Endothelial cell of umbilical vein (primary cell): Measurements from ENCODE around the gene NFIC. TPM values are rescaled to one million over a fixed set of nuclear protein-coding genes. Genes with fewer than 3 reads are reported as not detected.

ENCODE experiments used
- BruUV-seq: library from RNA; stranded (reverse); fragments of 400-500 nt; replicated peaks from 2 replicates; lab custom pipeline; 2021; lab: Mats Ljungman, UMichigan
- CTCF ChIA-PET: fragments of 300-600, 350-600 bp; sonication (Branson Sonifier 250); formaldehyde crosslinking; loops from one replicate; lab custom pipeline; 2021; ENCODE audit warnings: antibody characterized with exemption, inconsistent platforms; lab: Charles Lee
- POLR2A ChIA-PET: fragments of 300-600, 350-600 bp; sonication (Branson Sonifier 250); formaldehyde crosslinking; loops from one replicate; lab custom pipeline; 2021; ENCODE audit warnings: antibody characterized with exemption, inconsistent platforms; lab: Charles Lee
- DNase-seq: peaks from one replicate; pipeline ENCODE4 v3.0.0-alpha.2; 2011; ENCODE audit warnings: low read depth, low spot score
- FAIRE-seq: peaks from 2 replicates; lab custom pipeline; 2011; peaks lifted over from hg19 to GRCh38; lab: Jason Lieb, UNC
- H2AFZ ChIP-seq: 2 replicates; pipeline ENCODE4 v1.6.0; 2012; ENCODE audit warnings: low read depth, low read length, control low read depth, inconsistent platforms
- H3K27ac ChIP-seq: 2 replicates; pipeline ENCODE4 v1.5.1; 2011; ENCODE audit warnings: low read depth, mild to moderate bottlenecking, control low read depth, low read length, moderate library complexity; ENCODE audit not compliant: insufficient read depth
- H3K27me3 ChIP-seq, 2 experiments: 2 replicates each; pipeline versions ENCODE4 v1.6.0 to v1.6.1; 2011; ENCODE audit warnings: low read length in 2 of 2, mixed read lengths in 1 of 2; ENCODE audit not compliant: control insufficient read depth in 2 of 2, insufficient read depth in 2 of 2
- H3K36me3 ChIP-seq, 2 experiments: 2 replicates in 1 of 2; 3 replicates in 1 of 2; pipeline ENCODE4 v1.5.1; 2011; ENCODE audit warnings: low read length in 2 of 2, mild to moderate bottlenecking in 1 of 2, moderate library complexity in 1 of 2; ENCODE audit not compliant: control insufficient read depth in 2 of 2, insufficient read depth in 2 of 2; ENCODE audit errors: extremely low read depth in 1 of 2
- H3K4me1 ChIP-seq: 3 replicates; pipeline ENCODE4 v1.5.1; 2011; ENCODE audit warnings: mild to moderate bottlenecking, low read length; ENCODE audit not compliant: control insufficient read depth, insufficient read depth; ENCODE audit errors: extremely low read depth
- H3K4me2 ChIP-seq: 2 replicates; pipeline ENCODE4 v1.6.1; 2011; ENCODE audit warnings: low read length, control low read depth, mixed read lengths; ENCODE audit not compliant: insufficient read depth
- H3K4me3 ChIP-seq, 3 experiments: fragments of 200-600 bp in 1 of 3; sonication (generic), shearing (Covaris generic) in 1 of 3; replicated peaks in 1 of 3; 2 replicates each; pipeline ENCODE4 v1.5.1; 2011 to 2016; ENCODE audit warnings: control low read depth in 3 of 3, low read length in 3 of 3, mild to moderate bottlenecking in 2 of 3, inconsistent platforms in 1 of 3, low read depth in 1 of 3, moderate library complexity in 1 of 3; ENCODE audit not compliant: insufficient read depth in 1 of 3
- H3K79me2 ChIP-seq: 2 replicates; pipeline ENCODE4 v1.6.0; 2012; ENCODE audit warnings: low read length, inconsistent platforms; ENCODE audit not compliant: control insufficient read depth, insufficient read depth
- H3K9ac ChIP-seq: replicated peaks from 2 replicates; pipeline ENCODE3; 2011; ENCODE audit warnings: low read length, control low read depth; ENCODE audit not compliant: insufficient read depth; ENCODE audit errors: extremely low read depth
- H3K9me1 ChIP-seq: replicated peaks from 3 replicates; pipeline ENCODE4 v1.6.0; 2011; ENCODE audit warnings: mild to moderate bottlenecking, low read length; ENCODE audit not compliant: control insufficient read depth, insufficient read depth; ENCODE audit errors: extremely low read depth
- H3K9me3 ChIP-seq: replicated peaks from 2 replicates; pipeline ENCODE4 v1.5.1; 2012; ENCODE audit warnings: low read length, inconsistent platforms; ENCODE audit not compliant: control insufficient read depth, insufficient read depth
- H4K20me1 ChIP-seq: replicated peaks from 2 replicates; pipeline ENCODE3; 2011; ENCODE audit warnings: mild to moderate bottlenecking, low read length; ENCODE audit not compliant: control insufficient read depth, insufficient read depth; ENCODE audit errors: extremely low read depth
- CTCF ChIP-seq, 2 donors: IDR thresholded peaks; 1 replicate in 1 of 2; 2 replicates in 1 of 2; pipeline ENCODE4 v1.5.1; 2011; ENCODE audit warnings: low read length in 2 of 2, mild to moderate bottlenecking in 2 of 2, moderate library complexity in 2 of 2, control low read depth in 1 of 2, inconsistent platforms in 1 of 2, low read depth in 1 of 2; ENCODE audit not compliant: insufficient read depth in 1 of 2; ENCODE audit errors: extremely low read depth in 1 of 2
- EZH2 ChIP-seq: IDR thresholded peaks from 2 replicates; pipeline ENCODE4 v1.6.1; 2012; ENCODE audit warnings: borderline replicate concordance, low read depth, mild to moderate bottlenecking, moderate library complexity, low read length, inconsistent platforms; ENCODE audit not compliant: severe bottlenecking
- FOS ChIP-seq: IDR thresholded peaks from 2 replicates; pipeline ENCODE4 v1.6.1; 2011; ENCODE audit warnings: mild to moderate bottlenecking, low read length, moderate library complexity, borderline replicate concordance; ENCODE audit not compliant: insufficient read depth
- GATA2 ChIP-seq: IDR thresholded peaks from 2 replicates; pipeline ENCODE4 v1.7.0; 2011; ENCODE audit warnings: low read depth, mild to moderate bottlenecking, moderate library complexity, mixed read lengths, low read length; ENCODE audit not compliant: insufficient read length, insufficient read depth
- JUN ChIP-seq: IDR thresholded peaks from 2 replicates; pipeline ENCODE4 v1.6.1; 2011; ENCODE audit warnings: borderline replicate concordance, low read depth; ENCODE audit not compliant: insufficient read length, insufficient read depth
- MAX ChIP-seq: IDR thresholded peaks from 2 replicates; pipeline ENCODE4 v1.6.1; 2011; ENCODE audit not compliant: insufficient read depth, insufficient read length
- MYC ChIP-seq: IDR thresholded peaks from one replicate; pipeline ENCODE4 v1.6.1; 2011; ENCODE audit warnings: mild to moderate bottlenecking, low read depth, low read length
- POLR2A ChIP-seq: IDR thresholded peaks from 2 replicates; pipeline ENCODE4 v1.6.1; 2012; ENCODE audit warnings: low read depth, mild to moderate bottlenecking, control low read depth, low read length
- POLR2AphosphoS5 ChIP-seq: IDR thresholded peaks from 2 replicates; pipeline ENCODE4 v1.6.1; 2012; ENCODE audit warnings: low read depth, mild to moderate bottlenecking, control low read depth, low read length, moderate library complexity; ENCODE audit not compliant: insufficient read depth
- dilution Hi-C: fragments of 300-500 bp; cut with MboI; formaldehyde crosslinking; loops from one replicate; pipeline ENCODE4 v1.15.0; 2019; ENCODE audit warnings: low sequenced_read_pairs; ENCODE audit not compliant: extremely low pct_ligation_motif_present
- intact Hi-C: fragments of 100-400 bp; cut with micrococcal nuclease; formaldehyde crosslinking; loops from one replicate; pipeline ENCODE4 v1.10.0; 2022
- polyA plus RNA-seq, 4 experiments: library from polyadenylated mRNA; depleted of rRNA in 3 of 4; stranded (reverse) in 3 of 4; unstranded in 1 of 4; fragments of >200 nt; gene quantifications; 2 replicates each; pipeline versions ENCODE4 v1.2.1 to v1.2.3, GENCODE V29; 2011 to 2012; ENCODE audit warnings: missing spikeins in 1 of 4
- total RNA-seq: library from RNA; stranded (reverse); gene quantifications from 2 replicates; pipeline ENCODE4 v1.2.3, GENCODE V29; 2021

The NFIC gene
- total and polyA plus RNA-seq, 2 donors (not counting 3 experiments of a cell fraction or from before 2014, with no cell fraction given): 11.4 to 133 TPM

GRCh38 chr19:3411636-3412035, 45.3 kb downstream of the NFIC start:
- BruUV-seq: no TSS peak
- H3K36me3 ChIP-seq: peaks cover 0 to 5% of the 10 kb centered on the region in 2 experiments
- H3K4me3 ChIP-seq: no peak overlapping the region
- H3K9me3 ChIP-seq: no peaks in the 10 kb centered on the region
- no peak overlapping the region for H3K27ac ChIP-seq
- H3K9ac ChIP-seq: no peak overlapping the region
- H2AFZ ChIP-seq: no peak overlapping the region
- H4K20me1 ChIP-seq: no peaks in the 10 kb centered on the region
- POLR2A ChIA-PET: no interaction called here
- H3K27me3 ChIP-seq: no peaks in the 10 kb centered on the region
- H3K9me1 ChIP-seq: no peaks in the 10 kb centered on the region
- no peaks in the 10 kb centered on the region for H3K4me1 ChIP-seq
- peaks cover 54% of the 10 kb centered on the region for H3K79me2 ChIP-seq
- DNase-seq (no peak), FAIRE-seq (no peak)
- intact Hi-C loops (no loop called here), dilution Hi-C loops (no loop called here)
- TF ChIP-seq EZH2 (no peak), POLR2AphosphoS5 (no peak), CTCF (IDR thresholded peaks at IDR 0.05; ENCODE audit: extremely low read depth in 1 of 2, insufficient read depth in 1 of 2, low read depth in 1 of 2, low read length in 2 of 2) (no peak), MAX (no peak), GATA2 (no peak), MYC (no peak), JUN (no peak), FOS (no peak), POLR2A (no peak)
- H3K4me2 ChIP-seq: no peak overlapping the region
- CTCF ChIA-PET: interaction anchor here (0.9 to 1.2 kb wide), 5 partner anchors 8 to 74 kb away, joined by 3 to 6 read pairs (median 4); no protein-coding TSS in a partner anchor
